Measurements from ENCODE around the gene PLBD2. TPM values are rescaled to one million over a fixed set of nuclear protein-coding genes. Genes with fewer than 3 reads are reported as not detected.
A peak's percentile ranks its signal among the peaks of the same experiment; 100 is the strongest.

PLBD2 gene
- total RNA-seq, 1 donor from 2014 or later = 102 TPM

DNA sequence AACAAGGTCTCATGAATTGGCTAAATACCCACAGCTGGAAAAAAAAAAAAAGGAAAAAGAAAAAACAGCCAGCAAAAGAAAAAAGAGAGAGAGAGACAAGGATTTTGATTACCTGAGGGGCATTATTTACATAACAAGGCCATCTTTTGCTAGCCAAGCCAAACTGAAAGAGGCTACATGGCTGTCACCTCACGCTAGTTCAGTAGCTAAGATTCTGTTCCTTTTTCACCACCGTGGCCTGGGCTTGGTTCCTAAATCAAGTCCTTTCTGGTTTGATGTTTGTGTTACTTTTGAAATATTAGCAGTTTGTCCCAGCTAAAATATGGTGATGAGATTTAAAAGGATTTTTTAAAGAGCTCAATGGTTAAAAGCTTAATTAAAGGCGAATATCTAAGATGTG lies 47.3 kb downstream of the PLBD2 start:
- DNase-seq (ENCODE audit: low spot score) = no peak
- H3K27ac Mint-ChIP-seq (ENCODE audit: unreplicated experiment) = no peak overlapping the region

GRCh38 chr12:113407931-113408600 lies 49.7 kb downstream of the PLBD2 start:
- DNase-seq (ENCODE audit: low spot score) = no peak
- H3K27ac Mint-ChIP-seq (ENCODE audit: unreplicated experiment) = peak overlapping the region; percentile 69
- no peak overlapping the region for H3K4me3 Mint-ChIP-seq (ENCODE audit: unreplicated experiment)
- H3K4me1 Mint-ChIP-seq (ENCODE audit: low read depth) = peaks cover 13% of the 10 kb centered on the region
- peaks cover 16% of the 10 kb centered on the region for H3K27me3 Mint-ChIP-seq (ENCODE audit: low read depth)
- H3K36me3 Mint-ChIP-seq (ENCODE audit: low read depth) = no peaks in the 10 kb centered on the region
- TF ChIP-seq, protein P1, sequence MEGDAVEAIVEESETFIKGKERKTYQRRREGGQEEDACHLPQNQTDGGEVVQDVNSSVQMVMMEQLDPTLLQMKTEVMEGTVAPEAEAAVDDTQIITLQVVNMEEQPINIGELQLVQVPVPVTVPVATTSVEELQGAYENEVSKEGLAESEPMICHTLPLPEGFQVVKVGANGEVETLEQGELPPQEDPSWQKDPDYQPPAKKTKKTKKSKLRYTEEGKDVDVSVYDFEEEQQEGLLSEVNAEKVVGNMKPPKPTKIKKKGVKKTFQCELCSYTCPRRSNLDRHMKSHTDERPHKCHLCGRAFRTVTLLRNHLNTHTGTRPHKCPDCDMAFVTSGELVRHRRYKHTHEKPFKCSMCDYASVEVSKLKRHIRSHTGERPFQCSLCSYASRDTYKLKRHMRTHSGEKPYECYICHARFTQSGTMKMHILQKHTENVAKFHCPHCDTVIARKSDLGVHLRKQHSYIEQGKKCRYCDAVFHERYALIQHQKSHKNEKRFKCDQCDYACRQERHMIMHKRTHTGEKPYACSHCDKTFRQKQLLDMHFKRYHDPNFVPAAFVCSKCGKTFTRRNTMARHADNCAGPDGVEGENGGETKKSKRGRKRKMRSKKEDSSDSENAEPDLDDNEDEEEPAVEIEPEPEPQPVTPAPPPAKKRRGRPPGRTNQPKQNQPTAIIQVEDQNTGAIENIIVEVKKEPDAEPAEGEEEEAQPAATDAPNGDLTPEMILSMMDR (IDR thresholded peaks at IDR 0.05) = no peak
- no peaks in the 10 kb centered on the region for H3K9me3 Mint-ChIP-seq (ENCODE audit: low read depth)

More for the DNA sequence above, 47.3 kb downstream of the PLBD2 start:
- Mint-ChIP-seq H3K4me1 (ENCODE audit: low read depth) (peaks cover 13% of the 10 kb centered on the region), H3K36me3 (ENCODE audit: low read depth) (no peaks in the 10 kb centered on the region), H3K9me3 (ENCODE audit: low read depth) (no peaks in the 10 kb centered on the region), H3K27me3 (ENCODE audit: low read depth) (peaks cover 7% of the 10 kb centered on the region), H3K4me3 (ENCODE audit: unreplicated experiment) (no peak overlapping the region)
- TF ChIP-seq, protein P1 (IDR thresholded peaks at IDR 0.05) = no peak

DNA sequence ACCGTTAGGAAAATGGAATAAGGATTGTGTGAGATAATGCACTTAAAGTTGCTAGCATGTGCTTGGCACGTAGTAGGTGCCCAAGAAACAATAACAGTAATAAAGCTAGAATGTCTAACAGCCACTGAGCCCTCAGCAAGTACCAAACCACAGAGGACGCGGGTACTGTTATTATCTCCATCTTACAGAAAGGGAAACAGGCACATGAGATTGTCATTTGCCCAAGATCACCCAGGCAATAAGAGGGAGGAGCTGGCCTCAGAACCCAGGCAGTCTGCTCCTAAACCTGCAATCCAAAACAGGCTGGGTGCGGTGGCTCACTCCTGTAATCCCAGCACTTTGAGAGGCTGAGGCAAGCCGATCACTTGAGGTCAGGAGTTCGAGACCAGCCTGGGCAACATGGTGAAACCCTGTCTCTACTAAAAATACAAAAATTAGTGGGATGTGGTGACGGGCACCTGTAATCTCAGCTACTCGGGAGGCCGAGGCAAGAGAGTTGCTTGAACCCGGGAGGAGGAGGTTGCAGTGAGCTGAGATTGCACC lies 50.4 kb downstream of the PLBD2 start:
- Mint-ChIP-seq H3K36me3 (ENCODE audit: low read depth) (no peaks in the 10 kb centered on the region), H3K4me1 (ENCODE audit: low read depth) (peaks cover 13% of the 10 kb centered on the region), H3K27me3 (ENCODE audit: low read depth) (peaks cover 16% of the 10 kb centered on the region), H3K27ac (ENCODE audit: unreplicated experiment) (no peak overlapping the region), H3K9me3 (ENCODE audit: low read depth) (no peaks in the 10 kb centered on the region), H3K4me3 (ENCODE audit: unreplicated experiment) (no peak overlapping the region)
- no peak for DNase-seq (ENCODE audit: low spot score)
- TF ChIP-seq, protein P1 (IDR thresholded peaks at IDR 0.05) = no peak

GRCh38 chr12:113409462-113410124 lies 51.2 kb downstream of the PLBD2 start:
- Mint-ChIP-seq H3K4me1 (ENCODE audit: low read depth) (peaks cover 8% of the 10 kb centered on the region), H3K27me3 (ENCODE audit: low read depth) (peaks cover 16% of the 10 kb centered on the region), H3K36me3 (ENCODE audit: low read depth) (no peaks in the 10 kb centered on the region), H3K4me3 (ENCODE audit: unreplicated experiment) (no peak overlapping the region), H3K27ac (ENCODE audit: unreplicated experiment) (no peak overlapping the region), H3K9me3 (ENCODE audit: low read depth) (no peaks in the 10 kb centered on the region)
- TF ChIP-seq, protein P1 (IDR thresholded peaks at IDR 0.05) = no peak
- no peak for DNase-seq (ENCODE audit: low spot score)

DNA sequence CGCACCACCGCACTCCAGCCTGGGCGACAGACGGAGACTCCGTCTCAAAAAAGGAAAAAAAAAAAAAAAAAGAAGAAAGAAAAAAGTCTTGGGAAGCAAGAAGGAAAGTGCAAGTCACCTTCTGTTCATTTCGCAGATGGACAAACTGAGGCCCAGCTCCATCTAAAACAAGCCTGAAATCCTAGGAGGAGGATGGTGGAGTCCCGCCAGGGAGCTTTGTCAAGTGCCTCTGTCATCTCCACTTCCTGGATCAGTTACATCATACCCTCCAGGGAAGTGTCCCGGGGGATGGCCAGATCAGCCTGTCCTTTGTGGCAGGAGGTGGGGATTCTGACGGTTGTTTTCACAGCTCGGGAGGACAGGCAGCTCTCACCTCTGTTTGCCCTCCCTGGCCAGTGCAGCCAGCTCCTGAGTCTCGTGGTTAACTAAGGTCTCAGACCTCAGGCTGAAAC lies 55.1 kb downstream of the PLBD2 start:
- no peak for DNase-seq (ENCODE audit: low spot score)
- TF ChIP-seq, protein P1 (IDR thresholded peaks at IDR 0.05) = no peak
- H3K4me1 Mint-ChIP-seq (ENCODE audit: low read depth) = no peaks in the 10 kb centered on the region
- H3K9me3 Mint-ChIP-seq (ENCODE audit: low read depth) = no peaks in the 10 kb centered on the region
- no peaks in the 10 kb centered on the region for H3K36me3 Mint-ChIP-seq (ENCODE audit: low read depth)
- no peak overlapping the region for H3K4me3 Mint-ChIP-seq (ENCODE audit: unreplicated experiment)
- H3K27me3 Mint-ChIP-seq (ENCODE audit: low read depth) = peaks cover 17% of the 10 kb centered on the region
- no peak overlapping the region for H3K27ac Mint-ChIP-seq (ENCODE audit: unreplicated experiment)

Data from chondrocyte (in vitro differentiated cells).